Fibroblast of lung (primary cell): ENCODE measurements around the gene FBXO31. TPM values are rescaled to one million over a fixed set of nuclear protein-coding genes. Genes with fewer than 3 reads are reported as not detected.

Source experiments
- DNase-seq, 2 donors: peaks; one replicate each; pipeline versions ENCODE4 v3.0.0 to v3.0.0-alpha.2; 2010; ENCODE audit warnings: low read depth in 2 of 2
- H2AFZ ChIP-seq: 2 replicates; pipeline ENCODE4 v1.5.1; 2012; ENCODE audit warnings: low read length, control low read depth, inconsistent platforms
- H3K27ac ChIP-seq: 2 replicates; pipeline ENCODE4 v1.5.1; 2011; ENCODE audit warnings: low read length, control low read depth; ENCODE audit not compliant: insufficient read depth
- H3K27me3 ChIP-seq: 2 replicates; pipeline ENCODE4 v1.5.1; 2011; ENCODE audit warnings: mild to moderate bottlenecking, low read length; ENCODE audit not compliant: control insufficient read depth, insufficient read depth
- H3K36me3 ChIP-seq: 2 replicates; pipeline ENCODE4 v1.5.1; 2011; ENCODE audit warnings: low read length; ENCODE audit not compliant: control insufficient read depth, insufficient read depth
- H3K4me1 ChIP-seq: 2 replicates; pipeline ENCODE4 v1.5.1; 2011; ENCODE audit warnings: low read length; ENCODE audit not compliant: control insufficient read depth, insufficient read depth; ENCODE audit errors: extremely low read depth
- H3K4me2 ChIP-seq: 2 replicates; pipeline ENCODE4 v1.5.1; 2011; ENCODE audit warnings: low read length, control low read depth; ENCODE audit not compliant: insufficient read depth; ENCODE audit errors: extremely low read depth
- H3K4me3 ChIP-seq, 4 experiments: fragments of 200-600 bp in 1 of 4; sonication (generic) in 1 of 4; replicated peaks in 1 of 4; 2 replicates each; pipeline ENCODE4 v1.5.1; 2011 to 2016; ENCODE audit warnings: low read length in 4 of 4, low read depth in 3 of 4, mild to moderate bottlenecking in 3 of 4, control low read depth in 2 of 4, inconsistent platforms in 1 of 4, mixed read lengths in 1 of 4; ENCODE audit not compliant: insufficient read depth in 1 of 4; ENCODE audit errors: control extremely low read depth in 1 of 4
- H3K79me2 ChIP-seq: 2 replicates; pipeline ENCODE4 v1.5.1; 2012; ENCODE audit warnings: mild to moderate bottlenecking, low read length, inconsistent platforms; ENCODE audit not compliant: control insufficient read depth, insufficient read depth
- H3K9ac ChIP-seq: 2 replicates; pipeline ENCODE4 v1.5.1; 2011; ENCODE audit warnings: mild to moderate bottlenecking, low read length, control low read depth; ENCODE audit not compliant: insufficient read depth
- H3K9me3 ChIP-seq: 2 replicates; pipeline ENCODE4 v1.5.1; 2012; ENCODE audit warnings: low read depth, low read length; ENCODE audit not compliant: control insufficient read depth, insufficient read depth
- H4K20me1 ChIP-seq: 2 replicates; pipeline ENCODE4 v1.5.1; 2011; ENCODE audit warnings: low read length; ENCODE audit not compliant: control insufficient read depth, insufficient read depth; ENCODE audit errors: extremely low read depth
- CTCF ChIP-seq, 2 donors: IDR thresholded peaks in 1 of 2; conservative IDR thresholded peaks in 1 of 2; 1 replicate in 1 of 2; 2 replicates in 1 of 2; pipeline ENCODE4 v1.5.1; 2011 to 2012; ENCODE audit warnings: low read length in 2 of 2, control low read depth in 1 of 2, inconsistent platforms in 1 of 2, low read depth in 1 of 2, mild to moderate bottlenecking in 1 of 2
- EZH2 ChIP-seq: IDR thresholded peaks from 2 replicates; pipeline ENCODE4 v1.5.1; 2012; ENCODE audit warnings: low read length, control low read depth, mild to moderate bottlenecking; ENCODE audit errors: missing control alignments
- polyA plus RNA-seq, 2 donors: library from polyadenylated mRNA; depleted of rRNA in 1 of 2; stranded (reverse) in 1 of 2; unstranded in 1 of 2; fragments of >200 nt; gene quantifications; 2 replicates each; pipeline ENCODE4 v1.2.1, GENCODE V29; 2011 to 2012; ENCODE audit warnings: missing spikeins in 1 of 2
- total RNA-seq: library from RNA; depleted of rRNA; stranded (reverse); fragments of >200 nt; gene quantifications from 2 replicates; pipeline ENCODE4 v1.2.1, GENCODE V29; 2014

Gene FBXO31
- total and polyA plus RNA-seq, 2 donors (not counting 1 experiment from before 2014, with no cell fraction given) = 17.6 to 40.3 TPM

GRCh38 chr16:87295259-87295658, 88.3 kb downstream of the FBXO31 start:
- Histone ChIP-seq H3K4me2 (no peak overlapping the region), H2AFZ (no peak overlapping the region), H3K27me3 (no peaks in the 10 kb centered on the region)

DNA sequence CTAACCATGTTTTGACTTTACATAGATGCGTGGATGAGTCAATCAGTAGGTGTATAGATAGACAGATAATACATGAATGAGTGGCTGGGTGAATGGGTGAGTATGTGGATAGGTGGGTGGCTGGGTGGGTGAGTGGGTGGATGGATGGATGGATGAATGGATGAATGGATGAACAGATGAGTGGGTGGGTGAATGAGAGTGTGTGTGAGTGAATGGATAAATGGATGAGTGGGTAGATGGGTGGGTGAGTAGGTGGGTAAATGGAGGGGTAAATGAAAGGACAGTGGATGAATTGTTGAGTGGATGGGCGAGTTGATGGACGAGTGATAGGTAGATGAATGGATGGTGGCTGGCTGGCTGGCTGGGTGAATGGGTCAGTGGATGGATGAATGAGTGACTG, 89.6 kb downstream of the FBXO31 start:
- Histone ChIP-seq H3K9ac (no peak overlapping the region), H3K4me2 (no peak overlapping the region), H3K79me2 (no peaks in the 10 kb centered on the region), H3K9me3 (no peaks in the 10 kb centered on the region), H3K4me1 (no peaks in the 10 kb centered on the region), H3K4me3 (no peak overlapping the region), H2AFZ (no peak overlapping the region), H4K20me1 (no peaks in the 10 kb centered on the region), H3K27ac (no peak overlapping the region), H3K36me3 (no peaks in the 10 kb centered on the region), H3K27me3 (no peaks in the 10 kb centered on the region)
- no peak for TF ChIP-seq EZH2
- no peak for TF ChIP-seq CTCF (conservative IDR thresholded peaks at IDR 0.05 in 1 of 2, IDR thresholded peaks at IDR 0.05 in 1 of 2; ENCODE audit: low read depth in 1 of 2, low read length in 2 of 2)
- DNase-seq = no peak

More at GRCh38 chr16:87295259-87295658, 88.3 kb downstream of the FBXO31 start:
- Histone ChIP-seq H3K9me3 (no peaks in the 10 kb centered on the region), H4K20me1 (no peaks in the 10 kb centered on the region), H3K4me3 (no peak overlapping the region), H3K9ac (no peak overlapping the region), H3K36me3 (no peaks in the 10 kb centered on the region), H3K27ac (no peak overlapping the region), H3K4me1 (no peaks in the 10 kb centered on the region), H3K79me2 (no peaks in the 10 kb centered on the region)
- DNase-seq = peak in 1 of 2 donors; percentile 11
- TF ChIP-seq CTCF (conservative IDR thresholded peaks at IDR 0.05 in 1 of 2, IDR thresholded peaks at IDR 0.05 in 1 of 2; ENCODE audit: low read depth in 1 of 2, low read length in 2 of 2) (no peak), EZH2 (no peak)

DNA sequence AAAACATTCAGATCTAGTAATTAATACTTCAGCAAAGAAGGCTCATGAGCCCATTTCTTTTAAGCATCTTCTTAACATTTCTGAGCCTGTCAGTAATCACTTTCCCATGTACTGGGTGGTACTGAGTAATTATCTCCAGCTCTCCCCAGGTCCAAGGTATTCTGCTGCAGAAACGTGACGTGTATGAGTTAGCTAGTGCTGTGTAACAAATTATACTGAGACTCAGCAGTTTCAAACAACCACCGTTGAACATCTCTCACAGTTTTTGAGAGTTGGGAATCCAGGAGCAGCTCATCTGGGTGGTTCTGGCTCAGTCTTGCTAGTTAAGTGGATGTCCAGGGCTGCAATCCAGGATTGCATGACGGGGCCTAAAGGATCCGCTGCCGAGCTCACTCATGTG, 91.6 kb downstream of the FBXO31 start:
- H3K4me1 ChIP-seq = no peaks in the 10 kb centered on the region
- H3K79me2 ChIP-seq = no peaks in the 10 kb centered on the region
- TF ChIP-seq CTCF (conservative IDR thresholded peaks at IDR 0.05 in 1 of 2, IDR thresholded peaks at IDR 0.05 in 1 of 2; ENCODE audit: low read depth in 1 of 2, low read length in 2 of 2) (no peak), EZH2 (no peak)
- H3K36me3 ChIP-seq = no peaks in the 10 kb centered on the region
- no peak overlapping the region for H3K27ac ChIP-seq
- no peaks in the 10 kb centered on the region for H4K20me1 ChIP-seq
- DNase-seq = no peak
- no peaks in the 10 kb centered on the region for H3K9me3 ChIP-seq
- no peaks in the 10 kb centered on the region for H3K27me3 ChIP-seq
- H3K4me3 ChIP-seq = no peak overlapping the region
- H3K4me2 ChIP-seq = no peak overlapping the region
- H3K9ac ChIP-seq = no peak overlapping the region
- H2AFZ ChIP-seq = no peak overlapping the region
